VCaP (cell line): ENCODE data around the gene FRMPD4.

Experiments
- H3K27ac ChIP-seq: fragments of 450-650 bp; 2 replicates; pipeline ENCODE4 v1.5.1; 2017
- TF ChIP-seq, protein P1 (sequence below): fragments of 450-650 bp; conservative IDR thresholded peaks from 2 replicates; pipeline ENCODE4 v1.5.1; 2017; ENCODE audit warnings: mild to moderate bottlenecking, moderate library complexity

FRMPD4 gene

GRCh38 chrX:12615061-12615460, 476.8 kb downstream of the FRMPD4 start:
- TF ChIP-seq, protein P1, sequence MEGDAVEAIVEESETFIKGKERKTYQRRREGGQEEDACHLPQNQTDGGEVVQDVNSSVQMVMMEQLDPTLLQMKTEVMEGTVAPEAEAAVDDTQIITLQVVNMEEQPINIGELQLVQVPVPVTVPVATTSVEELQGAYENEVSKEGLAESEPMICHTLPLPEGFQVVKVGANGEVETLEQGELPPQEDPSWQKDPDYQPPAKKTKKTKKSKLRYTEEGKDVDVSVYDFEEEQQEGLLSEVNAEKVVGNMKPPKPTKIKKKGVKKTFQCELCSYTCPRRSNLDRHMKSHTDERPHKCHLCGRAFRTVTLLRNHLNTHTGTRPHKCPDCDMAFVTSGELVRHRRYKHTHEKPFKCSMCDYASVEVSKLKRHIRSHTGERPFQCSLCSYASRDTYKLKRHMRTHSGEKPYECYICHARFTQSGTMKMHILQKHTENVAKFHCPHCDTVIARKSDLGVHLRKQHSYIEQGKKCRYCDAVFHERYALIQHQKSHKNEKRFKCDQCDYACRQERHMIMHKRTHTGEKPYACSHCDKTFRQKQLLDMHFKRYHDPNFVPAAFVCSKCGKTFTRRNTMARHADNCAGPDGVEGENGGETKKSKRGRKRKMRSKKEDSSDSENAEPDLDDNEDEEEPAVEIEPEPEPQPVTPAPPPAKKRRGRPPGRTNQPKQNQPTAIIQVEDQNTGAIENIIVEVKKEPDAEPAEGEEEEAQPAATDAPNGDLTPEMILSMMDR: no peak
- H3K27ac ChIP-seq: no peak overlapping the region

DNA sequence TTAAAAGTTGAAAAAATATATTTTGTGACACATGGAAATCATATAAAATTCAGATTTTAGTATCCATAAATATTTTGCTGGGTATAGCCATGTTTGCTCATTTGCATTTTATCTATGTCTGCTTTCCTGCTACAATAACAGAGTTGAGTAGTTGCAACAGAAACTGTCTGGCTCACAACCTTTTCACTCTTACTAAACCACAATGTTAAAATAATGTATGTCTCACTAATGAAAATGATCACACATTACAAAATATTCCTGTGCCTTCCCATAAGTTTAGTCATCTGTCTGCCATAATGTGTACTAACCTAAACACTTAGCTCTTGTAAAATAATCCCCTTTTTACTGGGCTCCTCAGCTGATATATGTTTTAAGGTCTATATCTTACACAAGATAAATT, 479.0 kb downstream of the FRMPD4 start:
- H3K27ac ChIP-seq: no peak overlapping the region
- TF ChIP-seq, protein P1: no peak

DNA sequence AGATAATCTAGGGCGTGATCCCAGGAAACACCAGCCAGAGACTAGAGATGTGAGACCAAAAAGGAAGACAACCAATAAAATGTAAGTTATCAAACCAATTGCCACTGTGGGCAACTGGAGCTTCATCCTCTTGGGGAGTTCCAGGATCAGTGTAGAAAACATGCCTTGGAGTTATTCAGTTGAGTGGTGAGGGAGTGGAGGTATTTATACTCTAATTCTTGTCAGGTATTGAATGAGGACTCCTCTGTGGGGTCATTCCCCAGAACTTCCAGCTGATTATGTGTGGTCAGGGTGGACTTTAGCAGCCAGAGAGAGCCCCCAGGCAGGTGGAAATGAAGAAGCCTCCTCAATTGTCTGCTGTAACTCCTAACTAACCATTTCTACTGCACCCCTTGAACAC, 509.0 kb downstream of the FRMPD4 start:
- no peak overlapping the region for H3K27ac ChIP-seq
- TF ChIP-seq, protein P1: no peak

DNA sequence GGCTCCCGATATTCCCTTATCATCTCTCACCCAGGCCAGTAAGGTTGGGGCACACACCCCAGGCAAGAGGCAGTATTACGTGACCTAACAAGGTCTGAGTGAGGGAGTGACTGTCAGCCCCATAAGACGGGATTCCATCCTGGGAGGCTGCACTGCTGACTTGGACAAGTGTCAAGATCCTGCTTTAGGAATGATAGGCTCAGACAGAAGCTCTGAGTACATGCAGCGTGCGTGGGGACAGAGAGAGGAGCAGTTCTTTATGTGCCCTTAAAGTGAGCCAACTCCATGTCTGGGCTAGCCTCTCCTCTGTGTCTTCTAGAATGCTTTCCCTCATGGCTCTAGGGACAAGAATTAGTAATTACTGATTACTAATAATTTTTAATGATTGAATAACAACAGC, 510.7 kb downstream of the FRMPD4 start:
- no peak overlapping the region for H3K27ac ChIP-seq
- TF ChIP-seq, protein P1: no peak

GRCh38 chrX:12657433-12657832, 519.2 kb downstream of the FRMPD4 start:
- no peak overlapping the region for H3K27ac ChIP-seq
- TF ChIP-seq, protein P1: no peak

GRCh38 chrX:12657881-12658280, 519.6 kb downstream of the FRMPD4 start:
- H3K27ac ChIP-seq: no peak overlapping the region
- TF ChIP-seq, protein P1: no peak

DNA sequence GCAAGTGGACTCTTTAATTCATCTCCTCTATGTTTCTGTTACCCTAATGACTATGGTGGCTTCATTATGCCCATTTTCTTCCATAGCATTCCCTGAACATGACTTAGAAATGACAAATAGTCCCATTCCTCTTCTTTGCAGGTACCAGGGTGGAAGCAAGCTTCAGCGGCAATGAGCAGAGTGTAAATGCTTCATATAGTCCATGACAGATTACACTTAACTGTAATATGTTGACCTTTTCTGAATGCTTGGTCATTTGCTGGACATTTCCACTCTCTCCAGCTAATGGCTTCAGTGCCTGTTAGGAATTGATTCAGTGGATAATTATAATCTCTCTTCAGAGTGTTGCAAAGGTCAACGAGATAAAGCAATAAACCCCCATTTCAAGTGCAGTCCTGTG, 523.2 kb downstream of the FRMPD4 start:
- TF ChIP-seq, protein P1: no peak

More for the DNA sequence above, 523.2 kb downstream of the FRMPD4 start:
- no peak overlapping the region for H3K27ac ChIP-seq
